Measurements from ENCODE around the gene NEO1. TPM values are rescaled to one million over a fixed set of nuclear protein-coding genes. Genes with fewer than 3 reads are reported as not detected.

The NEO1 gene
- total RNA-seq, 1 donor from 2014 or later, result 30.3 TPM

DNA sequence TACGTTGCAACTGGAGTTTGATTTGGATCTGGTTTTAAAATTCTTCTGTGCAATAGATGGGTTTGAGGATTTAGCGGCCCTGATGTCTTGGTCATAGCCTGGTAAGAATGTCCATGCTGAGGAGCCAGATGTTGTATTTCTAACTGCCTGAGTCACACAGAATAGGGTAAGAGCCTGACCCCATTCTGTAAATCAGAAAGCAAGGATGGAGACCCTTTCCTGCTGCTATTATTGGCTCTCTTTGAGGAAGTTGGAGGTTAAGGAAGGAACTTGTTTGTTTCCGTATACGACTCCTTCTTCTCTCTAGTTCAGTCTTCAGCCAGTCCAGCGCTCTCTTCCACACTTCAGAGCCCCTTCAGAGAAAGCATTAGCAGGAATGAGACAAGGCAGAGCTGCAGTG lies 251.4 kb downstream of the NEO1 start:
- Histone ChIP-seq H3K79me2 (ENCODE audit: insufficient read depth, low read length) (no peaks in the 10 kb centered on the region), H3K9me3 (ENCODE audit: insufficient read depth, low read depth, low read length) (no peaks in the 10 kb centered on the region), H3K9ac (ENCODE audit: low read length) (no peak overlapping the region), H2AFZ (ENCODE audit: low read depth, low read length) (no peak overlapping the region), H3K4me1 (ENCODE audit: insufficient read depth, low read length) (no peaks in the 10 kb centered on the region), H4K20me1 (ENCODE audit: insufficient read depth, low read length) (no peaks in the 10 kb centered on the region), H3K36me3 (ENCODE audit: insufficient read depth, low read length) (no peaks in the 10 kb centered on the region), H3K4me3 (ENCODE audit: insufficient read depth, low read depth, low read length) (no peak overlapping the region), H3K4me2 (ENCODE audit: low read length) (no peak overlapping the region), H3K27ac (ENCODE audit: low read depth, low read length) (no peak overlapping the region), H3K27me3 (ENCODE audit: insufficient read depth, low read length) (no peaks in the 10 kb centered on the region)
- Mint-ChIP-seq H3K36me3 (ENCODE audit: low read depth, unreplicated experiment) (no peaks in the 10 kb centered on the region), H3K4me1 (ENCODE audit: low read depth, unreplicated experiment) (no peaks in the 10 kb centered on the region), H3K9me3 (ENCODE audit: unreplicated experiment) (no peaks in the 10 kb centered on the region), H3K4me3 (ENCODE audit: unreplicated experiment) (no peak overlapping the region), H3K27ac (ENCODE audit: unreplicated experiment) (no peak overlapping the region), H3K27me3 (ENCODE audit: low read depth, unreplicated experiment) (peaks cover 4% of the 10 kb centered on the region)
- FAIRE-seq, result no peak
- TF ChIP-seq, protein P1, sequence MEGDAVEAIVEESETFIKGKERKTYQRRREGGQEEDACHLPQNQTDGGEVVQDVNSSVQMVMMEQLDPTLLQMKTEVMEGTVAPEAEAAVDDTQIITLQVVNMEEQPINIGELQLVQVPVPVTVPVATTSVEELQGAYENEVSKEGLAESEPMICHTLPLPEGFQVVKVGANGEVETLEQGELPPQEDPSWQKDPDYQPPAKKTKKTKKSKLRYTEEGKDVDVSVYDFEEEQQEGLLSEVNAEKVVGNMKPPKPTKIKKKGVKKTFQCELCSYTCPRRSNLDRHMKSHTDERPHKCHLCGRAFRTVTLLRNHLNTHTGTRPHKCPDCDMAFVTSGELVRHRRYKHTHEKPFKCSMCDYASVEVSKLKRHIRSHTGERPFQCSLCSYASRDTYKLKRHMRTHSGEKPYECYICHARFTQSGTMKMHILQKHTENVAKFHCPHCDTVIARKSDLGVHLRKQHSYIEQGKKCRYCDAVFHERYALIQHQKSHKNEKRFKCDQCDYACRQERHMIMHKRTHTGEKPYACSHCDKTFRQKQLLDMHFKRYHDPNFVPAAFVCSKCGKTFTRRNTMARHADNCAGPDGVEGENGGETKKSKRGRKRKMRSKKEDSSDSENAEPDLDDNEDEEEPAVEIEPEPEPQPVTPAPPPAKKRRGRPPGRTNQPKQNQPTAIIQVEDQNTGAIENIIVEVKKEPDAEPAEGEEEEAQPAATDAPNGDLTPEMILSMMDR (IDR thresholded peaks at IDR 0.05; ENCODE audit: insufficient read depth, low read depth, low read length), result no peak
- TF ChIP-seq EZH2 (IDR thresholded peaks at IDR 0.05; ENCODE audit: insufficient read depth, low read length), result no peak
- DNase-seq (ENCODE audit: low read depth), result no peak

DNA sequence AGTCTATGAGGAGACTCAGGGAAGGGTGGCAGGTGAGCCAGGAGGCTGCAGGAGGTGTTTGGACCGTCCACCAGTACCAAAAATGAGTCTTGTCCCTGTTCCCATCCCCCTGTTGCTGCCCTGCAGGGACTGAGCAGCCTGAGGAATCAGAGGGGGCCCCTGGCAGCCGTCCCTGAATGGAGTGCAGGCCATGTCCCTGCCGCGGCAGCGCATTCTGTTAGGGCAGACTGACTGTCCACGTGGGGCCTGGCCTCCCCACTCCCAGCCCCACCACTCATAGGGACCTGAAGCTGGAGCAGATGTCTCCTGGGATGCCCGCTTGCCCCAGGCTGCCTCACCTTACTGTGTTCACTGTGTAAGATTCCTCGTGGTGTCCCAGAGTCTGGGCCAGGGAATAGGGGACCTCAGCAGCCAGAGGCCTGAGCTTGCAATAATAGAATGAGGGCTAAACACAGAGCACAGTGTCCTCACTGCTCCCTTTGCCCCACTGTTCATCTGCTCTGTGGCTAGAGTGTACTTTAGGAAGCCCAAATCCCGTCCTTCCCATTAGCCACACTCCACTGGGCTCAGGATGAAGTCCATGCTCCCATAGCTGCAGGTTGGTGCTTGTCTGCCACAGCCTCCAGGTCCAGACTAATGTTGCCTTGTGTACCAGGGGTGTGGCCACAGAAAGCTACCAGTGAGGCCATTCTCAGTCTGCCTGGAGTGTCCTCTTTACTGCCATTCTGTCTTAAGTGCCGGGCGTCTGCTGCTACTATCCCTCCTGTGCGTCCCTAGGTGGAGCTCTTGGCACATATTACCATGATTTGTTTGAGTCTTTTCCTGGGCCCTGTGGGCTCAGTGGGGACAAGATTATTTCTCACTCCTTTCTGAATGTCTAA lies 253.3 kb downstream of the NEO1 start:
- DNase-seq (ENCODE audit: low read depth) (peak; percentile 46), FAIRE-seq (peak; percentile 20)
- Histone ChIP-seq H3K9ac (ENCODE audit: low read length) (no peak overlapping the region), H3K27me3 (ENCODE audit: insufficient read depth, low read length) (no peaks in the 10 kb centered on the region), H3K27ac (ENCODE audit: low read depth, low read length) (no peak overlapping the region), H3K4me1 (ENCODE audit: insufficient read depth, low read length) (no peaks in the 10 kb centered on the region), H3K9me3 (ENCODE audit: insufficient read depth, low read depth, low read length) (no peaks in the 10 kb centered on the region), H2AFZ (ENCODE audit: low read depth, low read length) (no peak overlapping the region), H3K4me2 (ENCODE audit: low read length) (no peak overlapping the region), H3K36me3 (ENCODE audit: insufficient read depth, low read length) (no peaks in the 10 kb centered on the region), H3K79me2 (ENCODE audit: insufficient read depth, low read length) (no peaks in the 10 kb centered on the region), H4K20me1 (ENCODE audit: insufficient read depth, low read length) (no peaks in the 10 kb centered on the region), H3K4me3 (ENCODE audit: insufficient read depth, low read depth, low read length) (no peak overlapping the region)
- Mint-ChIP-seq H3K27ac (ENCODE audit: unreplicated experiment) (no peak overlapping the region), H3K4me1 (ENCODE audit: low read depth, unreplicated experiment) (no peaks in the 10 kb centered on the region), H3K27me3 (ENCODE audit: low read depth, unreplicated experiment) (peaks cover 9% of the 10 kb centered on the region), H3K4me3 (ENCODE audit: unreplicated experiment) (no peak overlapping the region), H3K9me3 (ENCODE audit: unreplicated experiment) (no peaks in the 10 kb centered on the region), H3K36me3 (ENCODE audit: low read depth, unreplicated experiment) (no peaks in the 10 kb centered on the region)
- no peak for TF ChIP-seq EZH2 (IDR thresholded peaks at IDR 0.05; ENCODE audit: insufficient read depth, low read length)
- TF ChIP-seq, protein P1 (IDR thresholded peaks at IDR 0.05; ENCODE audit: insufficient read depth, low read depth, low read length), result peak; percentile 63

DNA sequence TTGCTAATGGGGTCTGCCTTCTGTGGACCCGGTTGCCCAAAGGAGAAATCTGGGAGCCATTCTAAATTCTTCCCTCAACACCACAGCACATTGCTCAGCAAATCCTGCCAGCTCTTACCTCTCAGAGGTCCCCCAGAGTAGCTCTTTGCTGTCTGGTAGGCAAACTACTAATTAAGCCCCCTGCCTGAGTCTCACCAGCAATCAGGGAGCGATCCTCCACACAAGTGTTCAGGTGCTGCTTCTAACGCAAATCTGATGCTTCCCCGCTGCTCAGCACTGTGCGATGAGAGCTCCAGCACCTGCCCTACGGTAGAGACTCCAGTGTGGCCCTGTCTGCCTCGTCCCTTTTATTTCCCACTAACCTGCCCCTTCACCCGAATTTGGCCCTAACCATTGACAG lies 256.0 kb downstream of the NEO1 start:
- DNase-seq (ENCODE audit: low read depth) (no peak), FAIRE-seq (no peak)
- Histone ChIP-seq H3K9ac (ENCODE audit: low read length) (no peak overlapping the region), H3K79me2 (ENCODE audit: insufficient read depth, low read length) (no peaks in the 10 kb centered on the region), H3K4me3 (ENCODE audit: insufficient read depth, low read depth, low read length) (no peak overlapping the region), H2AFZ (ENCODE audit: low read depth, low read length) (no peak overlapping the region), H3K4me2 (ENCODE audit: low read length) (no peak overlapping the region), H3K9me3 (ENCODE audit: insufficient read depth, low read depth, low read length) (no peaks in the 10 kb centered on the region), H3K27me3 (ENCODE audit: insufficient read depth, low read length) (no peaks in the 10 kb centered on the region), H3K4me1 (ENCODE audit: insufficient read depth, low read length) (no peaks in the 10 kb centered on the region), H3K36me3 (ENCODE audit: insufficient read depth, low read length) (no peaks in the 10 kb centered on the region), H4K20me1 (ENCODE audit: insufficient read depth, low read length) (no peaks in the 10 kb centered on the region), H3K27ac (ENCODE audit: low read depth, low read length) (no peak overlapping the region)
- H3K27me3 Mint-ChIP-seq (ENCODE audit: low read depth, unreplicated experiment), result peaks cover 9% of the 10 kb centered on the region
- TF ChIP-seq, protein P1 (IDR thresholded peaks at IDR 0.05; ENCODE audit: insufficient read depth, low read depth, low read length), result no peak
- TF ChIP-seq EZH2 (IDR thresholded peaks at IDR 0.05; ENCODE audit: insufficient read depth, low read length), result no peak
- no peaks in the 10 kb centered on the region for H3K9me3 Mint-ChIP-seq (ENCODE audit: unreplicated experiment)
- no peaks in the 10 kb centered on the region for H3K36me3 Mint-ChIP-seq (ENCODE audit: low read depth, unreplicated experiment)
- no peaks in the 10 kb centered on the region for H3K4me1 Mint-ChIP-seq (ENCODE audit: low read depth, unreplicated experiment)
- H3K27ac Mint-ChIP-seq (ENCODE audit: unreplicated experiment), result no peak overlapping the region
- no peak overlapping the region for H3K4me3 Mint-ChIP-seq (ENCODE audit: unreplicated experiment)
